A172 (cell line): ENCODE data around the gene PFKP. TPM values are rescaled to one million over a fixed set of nuclear protein-coding genes. Genes with fewer than 3 reads are reported as not detected.

Experiments
- DNase-seq: peaks from one replicate; pipeline ENCODE4 v3.0.0-alpha.2; 2015; ENCODE audit warnings: low spot score
- total RNA-seq: library from RNA; depleted of rRNA; stranded (reverse); fragments of >200 nt; shearing (Covaris generic); gene quantifications from 2 replicates; pipeline ENCODE4 v1.2.3, GENCODE V29; 2014

The PFKP gene
- total RNA-seq, 1 experiment from 2014 or later = 244 TPM

GRCh38 chr10:3115685-3116084 lies 48.3 kb downstream of the PFKP start:
- DNase-seq = no peak

GRCh38 chr10:3116508-3117100 lies 49.3 kb downstream of the PFKP start:
- DNase-seq = no peak

- no peak for DNase-seq
Observed at GRCh38 chr10:3117486-3117885, 50.1 kb downstream of the PFKP start.

GRCh38 chr10:3118641-3119091 lies 51.3 kb downstream of the PFKP start:
- DNase-seq = no peak

GRCh38 chr10:3119796-3120459 lies 52.6 kb downstream of the PFKP start:
- peak; percentile 47 for DNase-seq

GRCh38 chr10:3122034-3122433 lies 54.7 kb downstream of the PFKP start:
- DNase-seq = no peak

- DNase-seq = peak; percentile 88
Observed at GRCh38 chr10:3122486-3123205, 55.3 kb downstream of the PFKP start.

- no peak for DNase-seq
Observed at GRCh38 chr10:3123571-3124411, 56.4 kb downstream of the PFKP start.

GRCh38 chr10:3124412-3125175 lies 57.2 kb downstream of the PFKP start:
- DNase-seq = no peak

- DNase-seq = no peak
Observed at GRCh38 chr10:3125527-3126170, 58.3 kb downstream of the PFKP start.

GRCh38 chr10:3126249-3126648 lies 58.9 kb downstream of the PFKP start:
- no peak for DNase-seq

GRCh38 chr10:3126741-3127346 lies 59.5 kb downstream of the PFKP start:
- peak; percentile 75 for DNase-seq

- no peak for DNase-seq
Observed at GRCh38 chr10:3127921-3128320, 60.6 kb downstream of the PFKP start.

GRCh38 chr10:3128379-3129130 lies 61.2 kb downstream of the PFKP start:
- DNase-seq = no peak

- DNase-seq = no peak
Observed at GRCh38 chr10:3129581-3130340, 62.4 kb downstream of the PFKP start.

GRCh38 chr10:3131098-3131497 lies 63.8 kb downstream of the PFKP start:
- DNase-seq = peak; percentile 18

- no peak for DNase-seq
Observed at GRCh38 chr10:3132036-3133025, 65.0 kb downstream of the PFKP start.

GRCh38 chr10:3133948-3134347 lies 66.6 kb downstream of the PFKP start:
- no peak for DNase-seq
